HepG2 (cell line): Measurements from ENCODE around the gene MEGF11. TPM values are rescaled to one million over a fixed set of nuclear protein-coding genes. Genes with fewer than 3 reads are reported as not detected.
A peak's percentile ranks its signal among the peaks of the same experiment; 100 is the strongest.

Experiments
- ATAC-seq: fragments of 200-7000 bp; cut with Tn5 transposase; 3 replicates; pipeline ENCODE4 v1.9.1; 2020; ENCODE audit warnings: mild to moderate bottlenecking, moderate library complexity
- BruUV-seq: library from RNA; stranded (reverse); fragments of 400-500 nt; replicated peaks from 2 replicates; lab custom pipeline; 2021; lab: Mats Ljungman, UMichigan
- CTCF ChIA-PET: fragments of 300-600 bp; formaldehyde crosslinking; extraction: SDS; loops from one replicate; lab custom pipeline; 2021; ENCODE audit warnings: low total read pairs, inconsistent platforms, low intra/inter-chr PET ratio; lab: Yijun Ruan, JAX
- POLR2A ChIA-PET: fragments of 350-600 bp; sonication (Branson Sonifier 250); formaldehyde crosslinking; loops from one replicate; lab custom pipeline; 2020; ENCODE audit warnings: antibody characterized with exemption, inconsistent platforms; lab: Yijun Ruan, JAX
- DNase-seq: peaks from one replicate; pipeline ENCODE4 v3.0.0-alpha.2; 2015; ENCODE audit warnings: low spot score
- FAIRE-seq: peaks from 3 replicates; lab custom pipeline; 2011; peaks lifted over from hg19 to GRCh38; lab: Jason Lieb, UNC
- H2AFZ ChIP-seq: one replicate; pipeline ENCODE4 v1.6.1; 2011; ENCODE audit warnings: low read length, inconsistent platforms
- H3K27ac ChIP-seq: fragments of 300-600 bp; 3 replicates; pipeline ENCODE4 v1.8.0; 2011; ENCODE audit warnings: mixed run types, mild to moderate bottlenecking, mixed read lengths, low read length, inconsistent platforms; ENCODE audit not compliant: insufficient read depth; ENCODE audit errors: extremely low read length
- H3K27me3 ChIP-seq, 2 experiments: fragments of 200-600 bp in 1 of 2; 2 replicates in 1 of 2; 3 replicates in 1 of 2; pipeline versions ENCODE4 v1.6.0 to v1.8.0; 2011; ENCODE audit warnings: low read length in 2 of 2, mild to moderate bottlenecking in 2 of 2, moderate library complexity in 2 of 2, inconsistent platforms in 1 of 2; ENCODE audit not compliant: insufficient read depth in 2 of 2, control insufficient read depth in 1 of 2
- H3K36me3 ChIP-seq, 2 experiments: fragments of 200-600 bp in 1 of 2; replicated peaks in 1 of 2; 2 replicates in 1 of 2; 3 replicates in 1 of 2; pipeline versions ENCODE4 v1.5.1 to v1.8.0; 2011; ENCODE audit warnings: low read length in 2 of 2, inconsistent platforms in 1 of 2; ENCODE audit not compliant: insufficient read depth in 2 of 2, control insufficient read depth in 1 of 2
- H3K4me1 ChIP-seq: 2 replicates; pipeline ENCODE4 v1.5.1; 2012; ENCODE audit warnings: low read length, inconsistent platforms; ENCODE audit not compliant: insufficient read depth
- H3K4me2 ChIP-seq: 2 replicates; pipeline ENCODE4 v1.6.0; 2011; ENCODE audit warnings: low read depth, low read length, inconsistent platforms
- H3K4me3 ChIP-seq, 3 experiments: fragments of 200-600 bp in 1 of 3; sonication (generic), shearing (Covaris generic) in 1 of 3; replicated peaks in 1 of 3; 2 replicates each; pipeline ENCODE4 v1.5.1; 2011 to 2016; ENCODE audit warnings: low read length in 3 of 3, inconsistent platforms in 2 of 3, low read depth in 2 of 3, mild to moderate bottlenecking in 2 of 3, control low read depth in 1 of 3, mixed read lengths in 1 of 3; ENCODE audit not compliant: insufficient read depth in 1 of 3
- H3K79me2 ChIP-seq: one replicate; pipeline ENCODE4 v1.6.1; 2011; ENCODE audit warnings: low read length, inconsistent platforms; ENCODE audit not compliant: insufficient read depth
- H3K9ac ChIP-seq: 2 replicates; pipeline ENCODE4 v1.6.0; 2011; ENCODE audit warnings: mild to moderate bottlenecking, low read depth, low read length, inconsistent platforms; ENCODE audit not compliant: insufficient read depth
- H3K9me3 ChIP-seq: 2 replicates; pipeline ENCODE4 v1.5.1; 2012; ENCODE audit warnings: mild to moderate bottlenecking, low read length
- H4K20me1 ChIP-seq: 2 replicates; pipeline ENCODE4 v1.6.0; 2011; ENCODE audit warnings: inconsistent platforms, mild to moderate bottlenecking, low read length, moderate library complexity; ENCODE audit not compliant: insufficient read depth
- EHMT2 ChIP-seq: fragments of 200-600 bp; sonication (generic); IDR thresholded peaks from 2 replicates; pipeline ENCODE4 v1.7.0; 2017; ENCODE audit warnings: antibody characterized with exemption, low read depth, low read length, borderline replicate concordance
- RARA ChIP-seq: IDR thresholded peaks from 2 replicates; pipeline ENCODE4 v1.6.1; 2016; ENCODE audit warnings: missing genetic modification reagents, missing compliant biosample characterization
- ZNF629 ChIP-seq: sonication (generic); formaldehyde crosslinking; conservative IDR thresholded peaks from 2 replicates; pipeline ENCODE4 v1.5.0; 2020; ENCODE audit warnings: missing genetic modification reagents
- ZNF766 ChIP-seq: sonication (generic); formaldehyde crosslinking; IDR thresholded peaks from 2 replicates; pipeline ENCODE4 v1.5.0; 2020; ENCODE audit warnings: missing genetic modification reagents, borderline replicate concordance
- WGBS: methylation state at CpG from one replicate; pipeline ENCODE4 v1.1.6; 2017; ENCODE audit warnings: low lambda C conversion rate; 5-methylcytosine and 5-hydroxymethylcytosine counted together
- in situ Hi-C: cut with HindIII; loops from 2 replicates; pipeline ENCODE4 v1.10.0; 2017; ENCODE audit warnings: low pct_unique_long_range_greater_than_20kb; ENCODE audit not compliant: extremely low pct_ligation_motif_present
- intact Hi-C: fragments of 100-400 bp; cut with micrococcal nuclease; formaldehyde crosslinking; loops from one replicate; pipeline ENCODE4 v1.10.0; 2022; ENCODE audit not compliant: unreplicated experiment
- polyA plus RNA-seq, 8 experiments: library from polyadenylated mRNA; depleted of rRNA in 3 of 8; stranded (reverse) in 7 of 8; unstranded in 1 of 8; fragments of >200 nt; fragmentation: Illumina TruSeq in 4 of 8; extraction: Trizol in 4 of 8; gene quantifications; 2 replicates each; pipeline versions ENCODE4 v1.2.1 to v1.2.3, GENCODE V29; 2011 to 2016; ENCODE audit warnings: low read depth in 4 of 8, missing spikeins in 1 of 8, mixed read lengths in 1 of 8; ENCODE audit not compliant: insufficient read depth in 1 of 8
- total RNA-seq, 5 experiments: library from RNA; depleted of rRNA; stranded (reverse); fragments of >200 nt; fragmentation: Illumina TruSeq; extraction: Trizol; gene quantifications; 2 replicates each; pipeline ENCODE4 v1.2.3, GENCODE V29; 2016; ENCODE audit warnings: low read depth in 1 of 5
- TF ChIP-seq, protein P1 (sequence below): sonication (generic); formaldehyde crosslinking; IDR thresholded peaks from 2 replicates; pipeline ENCODE4 v1.8.0; 2022; ENCODE audit warnings: missing genetic modification reagents, mild to moderate bottlenecking, inconsistent platforms, borderline replicate concordance

Gene MEGF11
- total and polyA plus RNA-seq, 2 of the 13 experiments (the other 11 are each of a cell fraction or from before 2014, with no cell fraction given) = not detected

GRCh38 chr15:66231394-66232266 is 21.9 kb downstream of the MEGF11 start:
- Histone ChIP-seq H3K27me3 (peaks cover 2 to 55% of the 10 kb centered on the region in 2 experiments; a peak in 4 of 5 replicates), H3K9me3 (no peaks in the 10 kb centered on the region), H3K9ac (no peak overlapping the region), H3K4me3 (no peak overlapping the region), H3K4me1 (no peaks in the 10 kb centered on the region), H3K4me2 (no peak overlapping the region), H4K20me1 (no peaks in the 10 kb centered on the region), H3K79me2 (no peaks in the 10 kb centered on the region), H2AFZ (no peak overlapping the region), H3K36me3 (no peaks in the 10 kb centered on the region), H3K27ac (no peak overlapping the region)
- ATAC-seq = no peak
- ChIA-PET CTCF (no interaction called here), POLR2A (no interaction called here)
- no TSS peak for BruUV-seq
- in situ Hi-C loops = no loop called here
- 35% methylated on average over 7 of the region's 8 CpGs for WGBS
- TF ChIP-seq ZNF629 (CRISPR knock-in tag) (peak; percentile 52; the same call in 1 of the 2 replicates), ZNF766 (no peak)
- FAIRE-seq = no peak
- no peak for DNase-seq
- intact Hi-C loops = no loop called here

DNA sequence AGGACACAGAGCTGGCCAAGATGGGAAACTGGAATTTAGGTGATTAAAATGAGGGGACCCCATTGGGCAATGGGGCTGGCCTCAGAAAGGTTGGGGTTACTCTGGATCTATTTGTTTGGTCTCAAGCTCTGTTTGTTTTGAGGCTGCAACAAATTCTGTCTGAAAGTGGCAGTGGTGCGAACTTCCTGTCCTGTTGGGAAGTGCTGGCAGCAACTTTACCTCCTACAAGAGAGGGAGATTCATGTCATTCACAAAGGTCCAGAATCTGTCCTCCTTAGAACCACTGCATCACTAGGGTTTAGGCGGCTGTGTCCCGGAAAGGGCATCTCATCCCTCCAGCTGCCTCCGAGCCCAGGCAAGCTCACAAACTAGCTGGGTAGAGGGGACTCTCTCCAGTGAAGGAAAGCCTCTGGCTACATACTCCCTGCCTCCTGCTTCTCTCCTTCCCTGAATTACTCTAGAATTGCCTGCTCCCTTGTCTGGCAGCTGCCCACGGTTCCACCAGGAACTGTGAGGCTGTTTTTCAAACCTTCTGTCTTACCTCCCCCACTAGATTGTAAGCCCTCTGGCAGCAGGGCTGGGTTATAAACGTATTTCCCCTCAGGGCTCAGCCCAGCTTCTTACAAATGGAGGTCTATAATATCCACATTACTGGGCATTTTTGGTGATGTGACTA is 23.6 kb downstream of the MEGF11 start:
- intact Hi-C loops = no loop called here
- TF ChIP-seq, protein P1, sequence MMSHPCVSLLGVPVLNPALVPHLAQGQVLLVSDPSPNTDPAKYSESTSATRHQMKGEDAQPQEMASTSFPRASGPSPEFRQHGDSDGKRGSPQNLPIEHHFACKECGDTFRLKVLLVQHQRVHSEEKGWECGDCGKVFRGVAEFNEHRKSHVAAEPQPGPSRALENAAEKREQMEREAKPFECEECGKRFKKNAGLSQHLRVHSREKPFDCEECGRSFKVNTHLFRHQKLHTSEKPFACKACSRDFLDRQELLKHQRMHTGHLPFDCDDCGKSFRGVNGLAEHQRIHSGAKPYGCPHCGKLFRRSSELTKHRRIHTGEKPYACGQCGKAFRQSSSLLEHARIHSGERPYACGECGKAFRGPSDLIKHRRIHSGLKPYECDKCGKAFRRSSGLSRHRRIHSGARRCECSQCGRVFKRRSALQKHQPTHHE = no peak
- TF ChIP-seq RARA = no peak
- no peak for TF ChIP-seq EHMT2
- no TSS peak for BruUV-seq
- WGBS = 0% methylated on average over 2 of the region's 6 CpGs
- H3K4me3 ChIP-seq = no peak overlapping the region
- no peak for ATAC-seq
- DNase-seq = no peak
- H3K27me3 ChIP-seq = peaks cover 2 to 43% of the 10 kb centered on the region in 2 experiments
- no peaks in the 10 kb centered on the region for H3K9me3 ChIP-seq
- no peak overlapping the region for H3K27ac ChIP-seq
- POLR2A ChIA-PET = no interaction called here
- no peaks in the 10 kb centered on the region for H3K36me3 ChIP-seq
- no peaks in the 10 kb centered on the region for H3K4me1 ChIP-seq
- FAIRE-seq = no peak
- H3K4me2 ChIP-seq = no peak overlapping the region
- in situ Hi-C loops = no loop called here
- no peaks in the 10 kb centered on the region for H3K79me2 ChIP-seq
- no peaks in the 10 kb centered on the region for H4K20me1 ChIP-seq
- CTCF ChIA-PET = no interaction called here
- no peak overlapping the region for H2AFZ ChIP-seq
- H3K9ac ChIP-seq = no peak overlapping the region
